SU-DHL-6 (cell line): ENCODE measurements around the gene ZNF385D.

ENCODE experiments used
- H2AFZ ChIP-seq: fragments of 200-600 bp; sonication (generic); 2 replicates; pipeline ENCODE4 v1.6.1; 2014; ENCODE audit warnings: low read depth, mild to moderate bottlenecking, moderate library complexity, mixed read lengths, antibody characterized with exemption, low read length; ENCODE audit not compliant: severe bottlenecking
- H3F3A ChIP-seq: fragments of 200-600 bp; shearing (Covaris generic); 2 replicates; pipeline ENCODE4 v1.6.0; 2016; ENCODE audit warnings: antibody characterized with exemption, mild to moderate bottlenecking; ENCODE audit not compliant: insufficient read depth
- H3K27ac ChIP-seq: fragments of 200-600 bp; sonication (generic); 2 replicates; pipeline ENCODE4 v1.5.1; 2016; ENCODE audit warnings: low read depth, mild to moderate bottlenecking, low read length, moderate library complexity, mixed read lengths
- H3K27me3 ChIP-seq: fragments of 200-600 bp; sonication (generic), shearing (Covaris generic); 2 replicates; pipeline ENCODE4 v1.6.0; 2014; ENCODE audit warnings: mild to moderate bottlenecking, low read length
- H3K36me3 ChIP-seq: fragments of 200-600 bp; sonication (generic); 2 replicates; pipeline ENCODE4 v1.6.1; 2014; ENCODE audit warnings: mild to moderate bottlenecking, low read length, mixed read lengths
- H3K4me2 ChIP-seq: fragments of 300-600, 200-600 bp; shearing (Covaris generic), sonication (generic); 2 replicates; pipeline ENCODE4 v1.6.0; 2014; ENCODE audit warnings: low read length, low read depth, mild to moderate bottlenecking; ENCODE audit not compliant: poor library complexity, severe bottlenecking
- H3K4me3 ChIP-seq: fragments of 200-600 bp; sonication (generic); 2 replicates; pipeline ENCODE4 v1.5.1; 2014; ENCODE audit warnings: antibody characterized with exemption, low read length, mild to moderate bottlenecking, mixed read lengths; ENCODE audit not compliant: insufficient read depth, poor library complexity, severe bottlenecking
- H3K79me2 ChIP-seq: fragments of 200-600 bp; sonication (generic); 2 replicates; pipeline ENCODE4 v1.6.1; 2014; ENCODE audit warnings: mild to moderate bottlenecking, low read length, moderate library complexity; ENCODE audit not compliant: insufficient read depth
- H3K9ac ChIP-seq: fragments of 200-600 bp; sonication (generic); 2 replicates; pipeline ENCODE4 v1.7.0; 2014; ENCODE audit warnings: mild to moderate bottlenecking, low read length
- H3K9me2 ChIP-seq: fragments of 200-600 bp; sonication (generic); replicated peaks from 2 replicates; pipeline ENCODE4 v1.6.1; 2014; ENCODE audit warnings: low read length; ENCODE audit not compliant: insufficient read depth
- H3K9me3 ChIP-seq: fragments of 200-600 bp; sonication (generic); 2 replicates; pipeline ENCODE4 v1.6.1; 2014; ENCODE audit warnings: low read length, mixed read lengths; ENCODE audit not compliant: insufficient read depth
- H4K20me1 ChIP-seq: fragments of 200-600 bp; sonication (generic); 2 replicates; pipeline ENCODE4 v1.6.1; 2014; ENCODE audit warnings: low read depth, mild to moderate bottlenecking, antibody characterized with exemption, low read length, moderate library complexity, mixed read lengths
- CTCF ChIP-seq: fragments of 200-600 bp; sonication (generic); IDR thresholded peaks from one replicate; pipeline ENCODE4 v1.5.1; 2017; ENCODE audit warnings: antibody characterized with exemption, mild to moderate bottlenecking, low read length, moderate library complexity; ENCODE audit not compliant: insufficient read depth, poor library complexity, severe bottlenecking
- EZH2phosphoT487 ChIP-seq: fragments of 200-600 bp; sonication (generic), shearing (Covaris generic); conservative IDR thresholded peaks from 2 replicates; pipeline ENCODE4 v1.6.1; 2018; ENCODE audit warnings: mild to moderate bottlenecking, antibody characterized with exemption, low read length, moderate library complexity, mixed read lengths

Gene ZNF385D

DNA sequence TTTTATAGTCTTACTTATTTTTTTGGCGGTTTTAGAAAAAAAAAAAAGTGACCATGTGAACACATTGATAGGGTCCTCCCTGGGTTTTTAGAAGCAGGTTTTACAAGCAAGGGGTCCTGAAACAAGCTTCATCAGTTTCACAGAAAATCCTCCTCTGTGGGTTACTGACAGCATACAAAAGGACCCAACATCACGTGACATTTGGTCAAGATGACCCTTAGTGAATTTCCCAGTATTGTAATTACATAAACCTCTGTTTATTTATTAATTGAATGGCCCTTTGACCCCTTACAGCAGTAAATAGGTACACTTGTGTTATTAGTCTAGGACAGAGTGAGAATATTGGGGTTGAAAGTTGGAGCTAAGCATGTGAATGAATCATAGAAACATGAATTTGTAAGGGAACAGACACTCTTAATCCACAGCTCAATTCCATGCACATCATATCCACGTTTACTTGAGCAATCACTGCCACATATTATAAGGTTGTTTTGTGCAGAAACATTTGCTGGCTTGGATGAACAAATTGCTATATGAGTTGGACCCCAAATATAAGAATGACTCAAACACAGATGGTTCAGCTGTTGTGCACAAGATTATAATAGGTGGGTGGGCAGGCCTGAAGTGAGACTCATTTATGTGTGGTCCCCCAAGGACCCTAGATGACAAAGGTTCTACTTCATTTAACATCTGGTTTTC, 137.5 kb downstream of the ZNF385D start:
- no peak overlapping the region for H3K9ac ChIP-seq
- no peak overlapping the region for H3K27ac ChIP-seq
- no peak overlapping the region for H3K4me2 ChIP-seq
- TF ChIP-seq EZH2phosphoT487 (no peak), CTCF (no peak)
- H3K79me2 ChIP-seq, result no peaks in the 10 kb centered on the region
- no peaks in the 10 kb centered on the region for H3K9me2 ChIP-seq
- no peaks in the 10 kb centered on the region for H4K20me1 ChIP-seq
- H3F3A ChIP-seq, result no peaks in the 10 kb centered on the region
- H3K36me3 ChIP-seq, result no peaks in the 10 kb centered on the region
- H2AFZ ChIP-seq, result no peak overlapping the region
- no peak overlapping the region for H3K4me3 ChIP-seq
- no peaks in the 10 kb centered on the region for H3K27me3 ChIP-seq
- no peaks in the 10 kb centered on the region for H3K9me3 ChIP-seq

GRCh38 chr3:21601178-21601577, 149.8 kb downstream of the ZNF385D start:
- no peaks in the 10 kb centered on the region for H3K79me2 ChIP-seq
- TF ChIP-seq CTCF, result no peak
- TF ChIP-seq EZH2phosphoT487, result no peak

GRCh38 chr3:21599890-21600289, 151.1 kb downstream of the ZNF385D start:
- no peak overlapping the region for H3K9ac ChIP-seq
- H3K4me2 ChIP-seq, result no peak overlapping the region
- no peak for TF ChIP-seq CTCF
- no peak for TF ChIP-seq EZH2phosphoT487
- no peaks in the 10 kb centered on the region for H3K27me3 ChIP-seq
- H4K20me1 ChIP-seq, result no peaks in the 10 kb centered on the region
- H3K27ac ChIP-seq, result no peak overlapping the region
- H3K9me2 ChIP-seq, result no peaks in the 10 kb centered on the region
- H2AFZ ChIP-seq, result no peak overlapping the region
- no peaks in the 10 kb centered on the region for H3K79me2 ChIP-seq
- no peaks in the 10 kb centered on the region for H3K36me3 ChIP-seq
- H3F3A ChIP-seq, result no peaks in the 10 kb centered on the region
- H3K4me3 ChIP-seq, result no peak overlapping the region
- no peaks in the 10 kb centered on the region for H3K9me3 ChIP-seq

More at GRCh38 chr3:21601178-21601577, 149.8 kb downstream of the ZNF385D start:
- H3K36me3 ChIP-seq, result no peaks in the 10 kb centered on the region
- no peak overlapping the region for H2AFZ ChIP-seq
- H3K9ac ChIP-seq, result no peak overlapping the region
- no peak overlapping the region for H3K27ac ChIP-seq
- no peaks in the 10 kb centered on the region for H3K9me2 ChIP-seq
- no peak overlapping the region for H3K4me3 ChIP-seq
- no peak overlapping the region for H3K4me2 ChIP-seq
- H3K27me3 ChIP-seq, result no peaks in the 10 kb centered on the region
- no peaks in the 10 kb centered on the region for H3K9me3 ChIP-seq
- H3F3A ChIP-seq, result no peaks in the 10 kb centered on the region
- H4K20me1 ChIP-seq, result no peaks in the 10 kb centered on the region
